GM12878 (cell line): ENCODE data around the gene PITX1. TPM values are rescaled to one million over a fixed set of nuclear protein-coding genes. Genes with fewer than 3 reads are reported as not detected.

ENCODE experiments used
- ATAC-seq: fragments of 200-7000 bp; cut with Tn5 transposase; 3 replicates; pipeline ENCODE4 v1.9.1; 2020; ENCODE audit warnings: mild to moderate bottlenecking, moderate library complexity
- BruUV-seq: library from RNA; stranded (reverse); fragments of 400-500 nt; replicated peaks from 2 replicates; lab custom pipeline; 2021; lab: Mats Ljungman, UMichigan
- CTCF ChIA-PET: fragments of 300-600 bp; sonication (Branson Sonifier 250); formaldehyde crosslinking; extraction: SDS; loops from one replicate; lab custom pipeline; 2021; ENCODE audit warnings: inconsistent platforms; lab: Yijun Ruan, JAX
- POLR2A ChIA-PET: fragments of 350-600 bp; formaldehyde crosslinking; extraction: SDS; loops from one replicate; lab custom pipeline; 2021; ENCODE audit warnings: inconsistent platforms; lab: Charles Lee
- RAD21 ChIA-PET: fragments of 300-600 bp; sonication (Branson Sonifier 250); formaldehyde crosslinking; loops from one replicate; lab custom pipeline; 2023; ENCODE audit warnings: antibody characterized with exemption; ENCODE audit not compliant: unreplicated experiment; lab: Charles Lee
- SMC1A ChIA-PET: fragments of 300-600 bp; sonication (Branson Sonifier 250); formaldehyde crosslinking; loops from one replicate; lab custom pipeline; 2023; ENCODE audit not compliant: unreplicated experiment, uncharacterized antibody; lab: Charles Lee
- DNase-seq: peaks from one replicate; pipeline ENCODE4 v3.0.0-alpha.2; 2011; ENCODE audit warnings: low read depth, low spot score
- FAIRE-seq: peaks from 3 replicates; lab custom pipeline; 2011; peaks lifted over from hg19 to GRCh38; lab: Jason Lieb, UNC
- H2AFZ ChIP-seq: 2 replicates; pipeline ENCODE4 v1.6.0; 2011; ENCODE audit warnings: low read depth, low read length, control low read depth; ENCODE audit not compliant: control insufficient read depth
- H3K27ac ChIP-seq: 2 replicates; pipeline ENCODE4 v1.5.1; 2011; ENCODE audit warnings: control low read depth; ENCODE audit not compliant: control insufficient read depth, insufficient read depth
- H3K27me3 ChIP-seq, 2 experiments: replicated peaks in 1 of 2; 2 replicates each; pipeline versions ENCODE4 v1.6.0 to v1.6.1; 2011; ENCODE audit warnings: low read length in 1 of 2; ENCODE audit not compliant: control insufficient read depth in 2 of 2, insufficient read depth in 2 of 2
- H3K36me3 ChIP-seq, 2 experiments: 2 replicates each; pipeline ENCODE4 v1.5.1; 2011; ENCODE audit warnings: low read length in 1 of 2; ENCODE audit not compliant: control insufficient read depth in 2 of 2, insufficient read depth in 2 of 2
- H3K4me1 ChIP-seq: 2 replicates; pipeline ENCODE4 v1.6.1; 2011; ENCODE audit warnings: mild to moderate bottlenecking, low read length, moderate library complexity, mixed read lengths; ENCODE audit not compliant: control insufficient read depth, insufficient read depth
- H3K4me2 ChIP-seq: 2 replicates; pipeline ENCODE4 v1.6.0; 2011; ENCODE audit warnings: control low read depth; ENCODE audit not compliant: control insufficient read depth, insufficient read depth
- H3K4me3 ChIP-seq: fragments of 200-600 bp; sonication (generic); 2 replicates; pipeline ENCODE4 v1.5.1; 2016
- H3K79me2 ChIP-seq: 2 replicates; pipeline ENCODE4 v1.6.0; 2011; ENCODE audit warnings: low read length; ENCODE audit not compliant: control insufficient read depth, insufficient read depth
- H3K9ac ChIP-seq: 2 replicates; pipeline ENCODE4 v1.8.0; 2011; ENCODE audit warnings: low read length, control low read depth, mixed read lengths; ENCODE audit not compliant: control insufficient read depth, insufficient read depth
- H3K9me3 ChIP-seq: replicated peaks from 3 replicates; pipeline ENCODE4 v1.5.1; 2011; ENCODE audit warnings: mild to moderate bottlenecking, low read length; ENCODE audit not compliant: control insufficient read depth, insufficient read depth
- H4K20me1 ChIP-seq: 2 replicates; pipeline ENCODE4 v1.6.0; 2011; ENCODE audit not compliant: control insufficient read depth, insufficient read depth
- ATF3 ChIP-seq: IDR thresholded peaks from 2 replicates; pipeline ENCODE4 v1.6.1; 2011; ENCODE audit warnings: low read depth, mild to moderate bottlenecking, low read length, moderate library complexity, borderline replicate concordance; ENCODE audit errors: extremely low read depth
- CTCF ChIP-seq, 3 experiments: IDR thresholded peaks in 2 of 3; conservative IDR thresholded peaks in 1 of 3; 2 replicates each; pipeline ENCODE4 v1.5.1; 2011; ENCODE audit warnings: low read depth in 3 of 3, low read length in 3 of 3, mild to moderate bottlenecking in 3 of 3, control low read depth in 2 of 3, moderate library complexity in 2 of 3, inconsistent platforms in 1 of 3, mixed read lengths in 1 of 3; ENCODE audit not compliant: control insufficient read depth in 2 of 3, insufficient read depth in 1 of 3; ENCODE audit errors: extremely low read depth in 1 of 3
- E4F1 ChIP-seq: fragments of 450-650 bp; IDR thresholded peaks from 2 replicates; pipeline ENCODE4 v1.6.1; 2018; ENCODE audit warnings: borderline replicate concordance, mild to moderate bottlenecking; ENCODE audit not compliant: partially characterized antibody
- FOXK2 ChIP-seq: fragments of 450-650 bp; IDR thresholded peaks from 2 replicates; pipeline ENCODE4 v1.6.1; 2017; ENCODE audit warnings: mild to moderate bottlenecking, moderate library complexity
- KDM1A ChIP-seq: fragments of 200-600 bp; sonication (generic); IDR thresholded peaks from 2 replicates; pipeline ENCODE4 v1.6.1; 2016; ENCODE audit warnings: borderline replicate concordance
- MYB ChIP-seq: fragments of 150-350 bp; IDR thresholded peaks from 2 replicates; pipeline ENCODE4 v1.6.1; 2014; ENCODE audit warnings: mild to moderate bottlenecking, low read depth, low read length, borderline replicate concordance
- NR2F1 ChIP-seq: fragments of 450-650 bp; conservative IDR thresholded peaks from 2 replicates; pipeline ENCODE4 v1.6.1; 2017; ENCODE audit warnings: mild to moderate bottlenecking
- POLR2A ChIP-seq: IDR thresholded peaks from 2 replicates; pipeline ENCODE4 v1.6.1; 2011; ENCODE audit warnings: low read depth, mild to moderate bottlenecking, low read length
- POLR2AphosphoS5 ChIP-seq: IDR thresholded peaks from 2 replicates; pipeline ENCODE4 v1.6.1; 2011; ENCODE audit warnings: mild to moderate bottlenecking, low read length, inconsistent platforms
- SMARCA5 ChIP-seq: fragments of 450-650 bp; IDR thresholded peaks from 2 replicates; pipeline ENCODE4 v1.6.1; 2017; ENCODE audit warnings: mild to moderate bottlenecking
- SMC3 ChIP-seq: IDR thresholded peaks from 2 replicates; pipeline ENCODE4 v1.6.1; 2011; ENCODE audit warnings: low read length, improper control_type of control experiment, borderline replicate concordance
- STAT3 ChIP-seq: IDR thresholded peaks from 2 replicates; pipeline ENCODE4 v1.6.1; 2011; ENCODE audit warnings: low read depth, low read length, improper control_type of control experiment
- TBL1XR1 ChIP-seq: IDR thresholded peaks from 2 replicates; pipeline ENCODE4 v1.6.1; 2012; ENCODE audit warnings: low read depth, low read length, improper control_type of control experiment
- WGBS: methylation state at CpG from one replicate; pipeline ENCODE4 v1.1.6; 2016; ENCODE audit warnings: low lambda C conversion rate; ENCODE audit not compliant: insufficient replicate concordance, insufficient coverage; ENCODE audit errors: missing lambda C conversion rate; 5-methylcytosine and 5-hydroxymethylcytosine counted together
- in situ Hi-C: fragments of 300-500 bp; cut with MboI; formaldehyde crosslinking; loops from 9 replicates; pipeline ENCODE4 v1.14.3; 2018; ENCODE audit warnings: mixed read lengths
- intact Hi-C: fragments of 100-400 bp; cut with micrococcal nuclease; formaldehyde crosslinking; loops from one replicate; pipeline ENCODE4 v1.14.2; 2022; ENCODE audit not compliant: unreplicated experiment
- polyA plus RNA-seq, 11 experiments: library from polyadenylated mRNA; depleted of rRNA in 4 of 11; unstranded in 6 of 11; stranded (reverse) in 5 of 11; fragments of >200 nt; fragmentation: Nextera tagmentation in 4 of 11; fragmentation: Illumina TruSeq in 1 of 11; extraction: Ambion mirVana in 4 of 11; extraction: Trizol in 1 of 11; gene quantifications; 1 replicate in 1 of 11; 2 replicates in 10 of 11; pipeline versions ENCODE4 v1.2.1 to v1.2.3, GENCODE V29; 2011 to 2016; ENCODE audit warnings: inconsistent platforms in 2 of 11, missing spikeins in 2 of 11, low read depth in 1 of 11
- total RNA-seq, 4 experiments: library from RNA; depleted of rRNA in 3 of 4; stranded (reverse); fragments of >200 nt in 3 of 4; fragmentation: Illumina TruSeq in 1 of 4; extraction: Trizol in 1 of 4; gene quantifications; 2 replicates each; pipeline versions ENCODE4 v1.2.1 to v1.2.3, GENCODE V29; 2013 to 2021
- TF ChIP-seq, protein P1 (sequence below): IDR thresholded peaks from 2 replicates; pipeline ENCODE4 v1.6.1; 2012; ENCODE audit warnings: low read length, inconsistent platforms

Gene PITX1
- total and polyA plus RNA-seq, 10 of the 15 experiments (the other 5 are each of a cell fraction or from before 2014, with no cell fraction given), result 0.16 to 1.1 (median 0.68) TPM; not detected in 5

DNA sequence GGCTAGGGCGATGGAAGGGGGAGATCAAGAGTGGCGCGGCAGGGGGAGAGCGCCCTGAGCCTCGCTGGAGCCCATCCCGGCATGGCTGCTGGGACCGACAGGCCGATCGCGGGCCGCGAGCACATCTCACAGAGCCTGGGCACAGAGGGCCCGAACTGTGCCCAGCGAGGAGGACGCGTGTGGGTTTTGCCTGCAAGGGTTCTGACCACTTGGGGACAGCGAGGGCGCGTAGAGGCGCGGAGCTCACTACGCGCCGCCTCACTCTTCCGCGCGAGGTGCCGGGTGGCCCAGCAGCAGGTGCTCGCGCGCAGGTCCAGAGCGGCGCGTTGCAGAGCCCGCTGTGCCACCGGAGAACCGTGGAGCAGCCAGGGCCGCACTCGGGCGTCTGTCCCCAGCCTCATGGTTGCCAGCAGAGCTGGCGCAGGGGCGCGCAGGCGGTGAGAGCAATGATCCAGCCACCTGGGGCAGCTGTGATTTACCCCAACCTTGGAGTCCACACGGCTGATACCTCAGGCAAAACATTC is 16.3 kb upstream of the PITX1 start (continued):
- TF ChIP-seq, protein P1, sequence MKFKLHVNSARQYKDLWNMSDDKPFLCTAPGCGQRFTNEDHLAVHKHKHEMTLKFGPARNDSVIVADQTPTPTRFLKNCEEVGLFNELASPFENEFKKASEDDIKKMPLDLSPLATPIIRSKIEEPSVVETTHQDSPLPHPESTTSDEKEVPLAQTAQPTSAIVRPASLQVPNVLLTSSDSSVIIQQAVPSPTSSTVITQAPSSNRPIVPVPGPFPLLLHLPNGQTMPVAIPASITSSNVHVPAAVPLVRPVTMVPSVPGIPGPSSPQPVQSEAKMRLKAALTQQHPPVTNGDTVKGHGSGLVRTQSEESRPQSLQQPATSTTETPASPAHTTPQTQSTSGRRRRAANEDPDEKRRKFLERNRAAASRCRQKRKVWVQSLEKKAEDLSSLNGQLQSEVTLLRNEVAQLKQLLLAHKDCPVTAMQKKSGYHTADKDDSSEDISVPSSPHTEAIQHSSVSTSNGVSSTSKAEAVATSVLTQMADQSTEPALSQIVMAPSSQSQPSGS, result no peak
- TF ChIP-seq MYB (no peak), CTCF (IDR thresholded peaks at IDR 0.05 in 2 of 3, conservative IDR thresholded peaks at IDR 0.05 in 1 of 3; ENCODE audit: control insufficient read depth in 2 of 3, extremely low read depth in 1 of 3, insufficient read depth in 1 of 3, low read depth in 3 of 3, low read length in 3 of 3) (no peak), SMARCA5 (no peak)
- TF ChIP-seq, all 136 proteins: peak for 0

- no peak for DNase-seq
- intact Hi-C loops (no loop called here), in situ Hi-C loops (no loop called here)
- ChIA-PET SMC1A (no interaction called here), RAD21 (no interaction called here), POLR2A (no interaction called here), CTCF (interaction anchor here (1.2 kb wide), 1 partner anchor 13 kb away, joined by 5 read pairs; no protein-coding TSS in a partner anchor)
- Histone ChIP-seq H3K79me2 (no peaks in the 10 kb centered on the region), H3K9me3 (no peaks in the 10 kb centered on the region; the same call in 2 of the 3 replicates), H3K4me3 (no peak overlapping the region), H3K9ac (no peak overlapping the region), H3K27me3 (peaks cover under 1 to 4% of the 10 kb centered on the region in 2 experiments), H3K36me3 (no peaks in the 10 kb centered on the region), H3K27ac (no peak overlapping the region), H3K4me2 (no peak overlapping the region), H4K20me1 (no peaks in the 10 kb centered on the region; the same call in 1 of the 2 replicates), H2AFZ (no peak overlapping the region), H3K4me1 (peaks cover 12% of the 10 kb centered on the region)
- BruUV-seq, result no TSS peak
- no peak for FAIRE-seq
- 0% methylated on average over 1 of the region's 1 CpG for WGBS
- ATAC-seq, result no peak
- no peak for TF ChIP-seq STAT3
- no peak for TF ChIP-seq POLR2A
- TF ChIP-seq SMC3, result no peak
- TF ChIP-seq POLR2AphosphoS5, result no peak
- no peak for TF ChIP-seq FOXK2
- no peak for TF ChIP-seq ATF3
- TF ChIP-seq KDM1A, result no peak
- TF ChIP-seq E4F1, result no peak
- TF ChIP-seq NR2F1, result no peak
- TF ChIP-seq TBL1XR1, result no peak
These were observed 14.9 kb upstream of the PITX1 start for GRCh38 chr5:135048930-135049329.
